Measurements from ENCODE around the gene MPP1. TPM values are rescaled to one million over a fixed set of nuclear protein-coding genes. Genes with fewer than 3 reads are reported as not detected.

The MPP1 gene
- total RNA-seq, 1 donor from 2014 or later, result 12.7 TPM

DNA sequence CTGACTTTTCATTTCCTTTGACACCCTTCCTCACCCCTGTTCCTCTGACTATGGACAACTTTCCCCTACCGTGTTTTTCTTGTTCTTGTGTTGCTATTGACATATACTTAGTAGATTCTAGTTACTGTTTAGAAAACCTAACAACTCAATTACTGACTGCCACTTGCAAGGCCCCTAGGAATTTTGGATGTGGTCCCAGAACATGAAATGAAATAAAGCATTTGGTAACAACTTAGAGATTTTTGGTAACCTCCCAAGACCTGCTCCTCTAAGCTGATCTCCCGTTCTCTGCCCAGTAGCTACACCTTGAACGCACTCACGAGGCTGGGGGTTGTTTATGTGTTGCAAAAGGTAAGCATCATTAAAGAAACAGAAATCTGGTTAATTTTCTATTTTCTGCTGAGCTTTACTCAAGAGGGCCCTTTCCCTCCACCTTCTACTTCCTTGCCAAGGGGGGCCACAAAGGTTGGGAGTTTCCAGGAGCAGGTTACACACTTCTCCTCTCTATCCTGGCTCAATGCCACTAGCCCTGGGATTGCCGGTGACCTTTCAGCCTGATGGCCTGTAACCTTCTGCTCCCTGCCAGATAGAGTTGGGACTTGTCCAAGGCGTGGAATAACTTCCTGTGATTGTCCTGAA, 74.9 kb downstream of the MPP1 start:
- Mint-ChIP-seq H3K9me3 (peaks cover 6% of the 10 kb centered on the region), H3K27me3 (ENCODE audit: low read depth) (no peaks in the 10 kb centered on the region), H3K4me1 (peaks cover 9% of the 10 kb centered on the region), H3K27ac (ENCODE audit: unreplicated experiment) (no peak overlapping the region), H3K4me3 (no peak overlapping the region), H3K36me3 (ENCODE audit: low read depth) (no peaks in the 10 kb centered on the region)
- TF ChIP-seq, protein P1, sequence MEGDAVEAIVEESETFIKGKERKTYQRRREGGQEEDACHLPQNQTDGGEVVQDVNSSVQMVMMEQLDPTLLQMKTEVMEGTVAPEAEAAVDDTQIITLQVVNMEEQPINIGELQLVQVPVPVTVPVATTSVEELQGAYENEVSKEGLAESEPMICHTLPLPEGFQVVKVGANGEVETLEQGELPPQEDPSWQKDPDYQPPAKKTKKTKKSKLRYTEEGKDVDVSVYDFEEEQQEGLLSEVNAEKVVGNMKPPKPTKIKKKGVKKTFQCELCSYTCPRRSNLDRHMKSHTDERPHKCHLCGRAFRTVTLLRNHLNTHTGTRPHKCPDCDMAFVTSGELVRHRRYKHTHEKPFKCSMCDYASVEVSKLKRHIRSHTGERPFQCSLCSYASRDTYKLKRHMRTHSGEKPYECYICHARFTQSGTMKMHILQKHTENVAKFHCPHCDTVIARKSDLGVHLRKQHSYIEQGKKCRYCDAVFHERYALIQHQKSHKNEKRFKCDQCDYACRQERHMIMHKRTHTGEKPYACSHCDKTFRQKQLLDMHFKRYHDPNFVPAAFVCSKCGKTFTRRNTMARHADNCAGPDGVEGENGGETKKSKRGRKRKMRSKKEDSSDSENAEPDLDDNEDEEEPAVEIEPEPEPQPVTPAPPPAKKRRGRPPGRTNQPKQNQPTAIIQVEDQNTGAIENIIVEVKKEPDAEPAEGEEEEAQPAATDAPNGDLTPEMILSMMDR (conservative IDR thresholded peaks at IDR 0.05), result no peak
- no peak for DNase-seq (ENCODE audit: low read depth, low spot score)

DNA sequence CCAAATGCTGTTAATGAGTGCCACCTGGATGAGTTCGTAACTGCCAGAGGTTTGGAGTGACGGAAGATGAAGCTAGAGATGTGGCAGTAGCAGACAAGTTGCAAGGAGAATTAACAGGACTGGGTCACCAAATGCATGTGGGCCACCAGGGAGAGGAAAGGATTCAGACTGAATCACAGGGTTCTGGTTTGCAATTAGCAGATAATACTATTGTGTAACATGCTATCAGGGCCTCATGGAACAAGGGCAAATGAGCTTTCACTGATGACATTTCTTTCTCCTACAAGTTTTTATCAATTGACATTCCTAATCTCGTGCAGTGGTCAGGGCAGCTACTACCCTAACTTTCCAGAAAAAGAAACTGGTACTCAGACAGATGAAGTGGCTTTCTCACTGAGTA, 75.8 kb downstream of the MPP1 start:
- Mint-ChIP-seq H3K36me3 (ENCODE audit: low read depth) (no peaks in the 10 kb centered on the region), H3K27me3 (ENCODE audit: low read depth) (no peaks in the 10 kb centered on the region), H3K4me1 (peaks cover 8% of the 10 kb centered on the region), H3K27ac (ENCODE audit: unreplicated experiment) (no peak overlapping the region), H3K9me3 (peaks cover 6% of the 10 kb centered on the region), H3K4me3 (no peak overlapping the region)
- TF ChIP-seq, protein P1 (conservative IDR thresholded peaks at IDR 0.05), result no peak
- DNase-seq (ENCODE audit: low read depth, low spot score), result no peak

Other genes with a start within 250 kb of the MPP1 start
- gene CTAG1A, start 220.4 kb downstream of the MPP1 start, total RNA-seq, result not detected in 2 replicates
- gene CTAG1B, start 186.2 kb downstream of the MPP1 start, total RNA-seq, result not detected in 2 replicates
- not detected in 2 replicates for gene CTAG2, start 151.9 kb downstream of the MPP1 start, total RNA-seq
- 0.07 and 0.12 TPM in 2 replicates for gene GAB3, start 54.4 kb downstream of the MPP1 start, total RNA-seq
- gene DKC1, start 42.6 kb downstream of the MPP1 start, total RNA-seq, result 81.0 and 83.5 TPM in 2 replicates
- not detected in 2 replicates for gene SMIM9, start 29.2 kb upstream of the MPP1 start, total RNA-seq
- 12.7 and 13.0 TPM in 2 replicates for gene F8A1, start 80.9 kb upstream of the MPP1 start, total RNA-seq
- gene F8, start 217.2 kb upstream of the MPP1 start, total RNA-seq, result 2.1 and 2.3 TPM in 2 replicates
- 105 and 115 TPM in 2 replicates for gene FUNDC2, start 221.4 kb upstream of the MPP1 start, total RNA-seq

All from neural crest cell (in vitro differentiated cells).